Globus pallidus (tissue), 1 donor: Measurements from ENCODE around the gene PAN3.

ENCODE experiments used
- DNase-seq: peaks from one replicate; pipeline ENCODE4 v3.0.0-alpha.2; 2015; ENCODE audit warnings: low spot score

Gene PAN3

GRCh38 chr13:28229522-28230411, 91.4 kb downstream of the PAN3 start:
- no peak for DNase-seq

- no peak for DNase-seq
Observed at GRCh38 chr13:28231642-28232041, 93.3 kb downstream of the PAN3 start.

GRCh38 chr13:28237944-28238343, 99.6 kb downstream of the PAN3 start:
- no peak for DNase-seq

- DNase-seq: no peak
Observed at GRCh38 chr13:28239374-28239773, 101.0 kb downstream of the PAN3 start.

GRCh38 chr13:28245465-28245864, 107.1 kb downstream of the PAN3 start:
- no peak for DNase-seq

GRCh38 chr13:28246891-28247290, 108.5 kb downstream of the PAN3 start:
- no peak for DNase-seq

- no peak for DNase-seq
Observed at GRCh38 chr13:28248080-28248479, 109.7 kb downstream of the PAN3 start.

- DNase-seq: no peak
Observed at GRCh38 chr13:28250542-28250941, 112.2 kb downstream of the PAN3 start.

- no peak for DNase-seq
Observed at GRCh38 chr13:28251466-28251865, 113.1 kb downstream of the PAN3 start.

- no peak for DNase-seq
Observed at GRCh38 chr13:28252547-28252946, 114.2 kb downstream of the PAN3 start.

GRCh38 chr13:28257305-28257704, 119.0 kb downstream of the PAN3 start:
- no peak for DNase-seq

- DNase-seq: no peak
Observed at GRCh38 chr13:28258417-28258816, 120.1 kb downstream of the PAN3 start.

GRCh38 chr13:28267497-28267896, 129.2 kb downstream of the PAN3 start:
- no peak for DNase-seq

GRCh38 chr13:28268800-28269223, 130.5 kb downstream of the PAN3 start:
- no peak for DNase-seq

GRCh38 chr13:28271056-28271840, 132.9 kb downstream of the PAN3 start:
- DNase-seq: no peak

GRCh38 chr13:28273919-28274318, 135.6 kb downstream of the PAN3 start:
- no peak for DNase-seq

GRCh38 chr13:28282451-28282850, 144.1 kb downstream of the PAN3 start:
- no peak for DNase-seq

- DNase-seq: no peak
Observed at GRCh38 chr13:28283600-28283999, 145.3 kb downstream of the PAN3 start.

- no peak for DNase-seq
Observed at GRCh38 chr13:28286263-28286662, 147.9 kb downstream of the PAN3 start.

- no peak for DNase-seq
Observed at GRCh38 chr13:28297341-28297740, 159.0 kb downstream of the PAN3 start.

GRCh38 chr13:28299916-28300315, 161.6 kb downstream of the PAN3 start:
- DNase-seq: no peak

GRCh38 chr13:28301839-28302238, 163.5 kb downstream of the PAN3 start:
- no peak for DNase-seq

- DNase-seq: no peak
Observed at GRCh38 chr13:28306325-28306724, 168.0 kb downstream of the PAN3 start.
